ENCODE data around the gene LRRTM3.

Gene LRRTM3

GRCh38 chr10:67144530-67144929 is 218.7 kb downstream of the LRRTM3 start:
- no peak for DNase-seq

Data from fibroblast of skin of right quadriceps (primary cell).